Endothelial cell of umbilical vein (primary cell): ENCODE data around the gene TRMO. TPM values are rescaled to one million over a fixed set of nuclear protein-coding genes. Genes with fewer than 3 reads are reported as not detected.

ENCODE experiments used
- BruUV-seq: library from RNA; stranded (reverse); fragments of 400-500 nt; replicated peaks from 2 replicates; lab custom pipeline; 2021; lab: Mats Ljungman, UMichigan
- CTCF ChIA-PET: fragments of 300-600, 350-600 bp; sonication (Branson Sonifier 250); formaldehyde crosslinking; loops from one replicate; lab custom pipeline; 2021; ENCODE audit warnings: antibody characterized with exemption, inconsistent platforms; lab: Charles Lee
- POLR2A ChIA-PET: fragments of 300-600, 350-600 bp; sonication (Branson Sonifier 250); formaldehyde crosslinking; loops from one replicate; lab custom pipeline; 2021; ENCODE audit warnings: antibody characterized with exemption, inconsistent platforms; lab: Charles Lee
- DNase-seq: peaks from one replicate; pipeline ENCODE4 v3.0.0-alpha.2; 2011; ENCODE audit warnings: low read depth, low spot score
- FAIRE-seq: peaks from 2 replicates; lab custom pipeline; 2011; peaks lifted over from hg19 to GRCh38; lab: Jason Lieb, UNC
- H2AFZ ChIP-seq: 2 replicates; pipeline ENCODE4 v1.6.0; 2012; ENCODE audit warnings: low read depth, low read length, control low read depth, inconsistent platforms
- H3K27ac ChIP-seq: 2 replicates; pipeline ENCODE4 v1.5.1; 2011; ENCODE audit warnings: low read depth, mild to moderate bottlenecking, control low read depth, low read length, moderate library complexity; ENCODE audit not compliant: insufficient read depth
- H3K27me3 ChIP-seq, 2 experiments: 2 replicates each; pipeline versions ENCODE4 v1.6.0 to v1.6.1; 2011; ENCODE audit warnings: low read length in 2 of 2, mixed read lengths in 1 of 2; ENCODE audit not compliant: control insufficient read depth in 2 of 2, insufficient read depth in 2 of 2
- H3K36me3 ChIP-seq, 2 experiments: 2 replicates in 1 of 2; 3 replicates in 1 of 2; pipeline ENCODE4 v1.5.1; 2011; ENCODE audit warnings: low read length in 2 of 2, mild to moderate bottlenecking in 1 of 2, moderate library complexity in 1 of 2; ENCODE audit not compliant: control insufficient read depth in 2 of 2, insufficient read depth in 2 of 2; ENCODE audit errors: extremely low read depth in 1 of 2
- H3K4me1 ChIP-seq: 3 replicates; pipeline ENCODE4 v1.5.1; 2011; ENCODE audit warnings: mild to moderate bottlenecking, low read length; ENCODE audit not compliant: control insufficient read depth, insufficient read depth; ENCODE audit errors: extremely low read depth
- H3K4me2 ChIP-seq: 2 replicates; pipeline ENCODE4 v1.6.1; 2011; ENCODE audit warnings: low read length, control low read depth, mixed read lengths; ENCODE audit not compliant: insufficient read depth
- H3K4me3 ChIP-seq, 3 experiments: fragments of 200-600 bp in 1 of 3; sonication (generic), shearing (Covaris generic) in 1 of 3; replicated peaks in 1 of 3; 2 replicates each; pipeline ENCODE4 v1.5.1; 2011 to 2016; ENCODE audit warnings: control low read depth in 3 of 3, low read length in 3 of 3, mild to moderate bottlenecking in 2 of 3, inconsistent platforms in 1 of 3, low read depth in 1 of 3, moderate library complexity in 1 of 3; ENCODE audit not compliant: insufficient read depth in 1 of 3
- H3K79me2 ChIP-seq: 2 replicates; pipeline ENCODE4 v1.6.0; 2012; ENCODE audit warnings: low read length, inconsistent platforms; ENCODE audit not compliant: control insufficient read depth, insufficient read depth
- H3K9ac ChIP-seq: replicated peaks from 2 replicates; pipeline ENCODE3; 2011; ENCODE audit warnings: low read length, control low read depth; ENCODE audit not compliant: insufficient read depth; ENCODE audit errors: extremely low read depth
- H3K9me1 ChIP-seq: replicated peaks from 3 replicates; pipeline ENCODE4 v1.6.0; 2011; ENCODE audit warnings: mild to moderate bottlenecking, low read length; ENCODE audit not compliant: control insufficient read depth, insufficient read depth; ENCODE audit errors: extremely low read depth
- H3K9me3 ChIP-seq: replicated peaks from 2 replicates; pipeline ENCODE4 v1.5.1; 2012; ENCODE audit warnings: low read length, inconsistent platforms; ENCODE audit not compliant: control insufficient read depth, insufficient read depth
- H4K20me1 ChIP-seq: replicated peaks from 2 replicates; pipeline ENCODE3; 2011; ENCODE audit warnings: mild to moderate bottlenecking, low read length; ENCODE audit not compliant: control insufficient read depth, insufficient read depth; ENCODE audit errors: extremely low read depth
- EZH2 ChIP-seq: IDR thresholded peaks from 2 replicates; pipeline ENCODE4 v1.6.1; 2012; ENCODE audit warnings: borderline replicate concordance, low read depth, mild to moderate bottlenecking, moderate library complexity, low read length, inconsistent platforms; ENCODE audit not compliant: severe bottlenecking
- FOS ChIP-seq: IDR thresholded peaks from 2 replicates; pipeline ENCODE4 v1.6.1; 2011; ENCODE audit warnings: mild to moderate bottlenecking, low read length, moderate library complexity, borderline replicate concordance; ENCODE audit not compliant: insufficient read depth
- GATA2 ChIP-seq: IDR thresholded peaks from 2 replicates; pipeline ENCODE4 v1.7.0; 2011; ENCODE audit warnings: low read depth, mild to moderate bottlenecking, moderate library complexity, mixed read lengths, low read length; ENCODE audit not compliant: insufficient read length, insufficient read depth
- JUN ChIP-seq: IDR thresholded peaks from 2 replicates; pipeline ENCODE4 v1.6.1; 2011; ENCODE audit warnings: borderline replicate concordance, low read depth; ENCODE audit not compliant: insufficient read length, insufficient read depth
- MAX ChIP-seq: IDR thresholded peaks from 2 replicates; pipeline ENCODE4 v1.6.1; 2011; ENCODE audit not compliant: insufficient read depth, insufficient read length
- MYC ChIP-seq: IDR thresholded peaks from one replicate; pipeline ENCODE4 v1.6.1; 2011; ENCODE audit warnings: mild to moderate bottlenecking, low read depth, low read length
- POLR2A ChIP-seq: IDR thresholded peaks from 2 replicates; pipeline ENCODE4 v1.6.1; 2012; ENCODE audit warnings: low read depth, mild to moderate bottlenecking, control low read depth, low read length
- POLR2AphosphoS5 ChIP-seq: IDR thresholded peaks from 2 replicates; pipeline ENCODE4 v1.6.1; 2012; ENCODE audit warnings: low read depth, mild to moderate bottlenecking, control low read depth, low read length, moderate library complexity; ENCODE audit not compliant: insufficient read depth
- dilution Hi-C: fragments of 300-500 bp; cut with MboI; formaldehyde crosslinking; loops from one replicate; pipeline ENCODE4 v1.15.0; 2019; ENCODE audit warnings: low sequenced_read_pairs; ENCODE audit not compliant: extremely low pct_ligation_motif_present
- intact Hi-C: fragments of 100-400 bp; cut with micrococcal nuclease; formaldehyde crosslinking; loops from one replicate; pipeline ENCODE4 v1.10.0; 2022
- polyA plus RNA-seq, 4 experiments: library from polyadenylated mRNA; depleted of rRNA in 3 of 4; stranded (reverse) in 3 of 4; unstranded in 1 of 4; fragments of >200 nt; gene quantifications; 2 replicates each; pipeline versions ENCODE4 v1.2.1 to v1.2.3, GENCODE V29; 2011 to 2012; ENCODE audit warnings: missing spikeins in 1 of 4
- total RNA-seq: library from RNA; stranded (reverse); gene quantifications from 2 replicates; pipeline ENCODE4 v1.2.3, GENCODE V29; 2021
- TF ChIP-seq, protein P1 (sequence below), 2 donors: IDR thresholded peaks; 1 replicate in 1 of 2; 2 replicates in 1 of 2; pipeline ENCODE4 v1.5.1; 2011; ENCODE audit warnings: low read length in 2 of 2, mild to moderate bottlenecking in 2 of 2, moderate library complexity in 2 of 2, control low read depth in 1 of 2, inconsistent platforms in 1 of 2, low read depth in 1 of 2; ENCODE audit not compliant: insufficient read depth in 1 of 2; ENCODE audit errors: extremely low read depth in 1 of 2

The TRMO gene
- total and polyA plus RNA-seq, 2 donors (not counting 3 experiments of a cell fraction or from before 2014, with no cell fraction given), result 10.1 to 11.9 TPM

GRCh38 chr9:97962575-97962974 is 40.3 kb upstream of the TRMO start:
- intact Hi-C loops (no loop called here), dilution Hi-C loops (no loop called here)
- BruUV-seq, result no TSS peak
- Histone ChIP-seq H3K9me3 (no peaks in the 10 kb centered on the region), H3K4me1 (no peaks in the 10 kb centered on the region), H3K4me3 (no peak overlapping the region), H2AFZ (no peak overlapping the region), H3K4me2 (no peak overlapping the region), H3K36me3 (no peaks in the 10 kb centered on the region), H3K9me1 (no peaks in the 10 kb centered on the region), H3K27me3 (peaks cover 11 to 22% of the 10 kb centered on the region in 2 experiments), H3K27ac (no peak overlapping the region), H4K20me1 (no peaks in the 10 kb centered on the region), H3K79me2 (no peaks in the 10 kb centered on the region), H3K9ac (no peak overlapping the region)
- no peak for FAIRE-seq
- TF ChIP-seq EZH2 (no peak), POLR2AphosphoS5 (no peak), JUN (no peak), POLR2A (no peak), MAX (no peak), GATA2 (no peak), MYC (no peak), FOS (no peak)
- TF ChIP-seq, protein P1, sequence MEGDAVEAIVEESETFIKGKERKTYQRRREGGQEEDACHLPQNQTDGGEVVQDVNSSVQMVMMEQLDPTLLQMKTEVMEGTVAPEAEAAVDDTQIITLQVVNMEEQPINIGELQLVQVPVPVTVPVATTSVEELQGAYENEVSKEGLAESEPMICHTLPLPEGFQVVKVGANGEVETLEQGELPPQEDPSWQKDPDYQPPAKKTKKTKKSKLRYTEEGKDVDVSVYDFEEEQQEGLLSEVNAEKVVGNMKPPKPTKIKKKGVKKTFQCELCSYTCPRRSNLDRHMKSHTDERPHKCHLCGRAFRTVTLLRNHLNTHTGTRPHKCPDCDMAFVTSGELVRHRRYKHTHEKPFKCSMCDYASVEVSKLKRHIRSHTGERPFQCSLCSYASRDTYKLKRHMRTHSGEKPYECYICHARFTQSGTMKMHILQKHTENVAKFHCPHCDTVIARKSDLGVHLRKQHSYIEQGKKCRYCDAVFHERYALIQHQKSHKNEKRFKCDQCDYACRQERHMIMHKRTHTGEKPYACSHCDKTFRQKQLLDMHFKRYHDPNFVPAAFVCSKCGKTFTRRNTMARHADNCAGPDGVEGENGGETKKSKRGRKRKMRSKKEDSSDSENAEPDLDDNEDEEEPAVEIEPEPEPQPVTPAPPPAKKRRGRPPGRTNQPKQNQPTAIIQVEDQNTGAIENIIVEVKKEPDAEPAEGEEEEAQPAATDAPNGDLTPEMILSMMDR (IDR thresholded peaks at IDR 0.05; ENCODE audit: extremely low read depth in 1 of 2, insufficient read depth in 1 of 2, low read depth in 1 of 2, low read length in 2 of 2), result no peak
- no peak for DNase-seq
- ChIA-PET POLR2A (no interaction called here), CTCF (interaction anchor here (0.6 to 1.9 kb wide), 5 partner anchors 20 to 72 kb away, joined by 3 to 8 read pairs (median 4); partner anchors contain the start of gene ANP32B)
